Measurements from ENCODE around the gene MCF2. TPM values are rescaled to one million over a fixed set of nuclear protein-coding genes. Genes with fewer than 3 reads are reported as not detected.
A peak's percentile ranks its signal among the peaks of the same experiment; 100 is the strongest.

MCF2 gene
- polyA plus RNA-seq, 1 donor from 2014 or later = 16.0 TPM

DNA sequence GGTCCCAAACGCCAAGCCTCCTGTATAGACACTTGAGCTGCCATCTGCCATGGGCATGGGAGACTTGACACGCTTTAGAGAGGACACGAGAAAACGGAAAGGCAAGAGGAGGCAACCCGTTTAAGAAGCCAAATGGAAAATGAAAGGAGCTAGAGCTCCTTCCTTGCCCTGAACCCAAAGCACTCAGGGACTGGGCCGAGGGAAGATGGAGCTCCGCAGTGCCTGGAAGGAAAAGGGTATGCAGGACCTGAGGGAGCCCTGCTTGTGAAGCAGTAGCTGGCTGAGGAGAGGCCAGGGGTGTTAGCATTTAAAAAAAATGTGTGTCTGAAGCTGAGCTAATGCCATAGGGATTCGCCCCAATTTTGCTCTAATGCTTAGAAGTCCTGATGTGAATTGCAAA lies 15.1 kb downstream of the MCF2 start:
- no peaks in the 10 kb centered on the region for H3K9me3 ChIP-seq (ENCODE audit: low read length)
- no peak overlapping the region for H3K27ac ChIP-seq (ENCODE audit: low read length)
- no peak overlapping the region for H2AFZ ChIP-seq (ENCODE audit: low read depth, low read length)
- TF ChIP-seq MXI1 (conservative IDR thresholded peaks at IDR 0.05; ENCODE audit: poor library complexity, severe bottlenecking) = no peak
- H3K4me2 ChIP-seq (ENCODE audit: low read length) = no peak overlapping the region
- peaks cover 22% of the 10 kb centered on the region for H3K27me3 ChIP-seq (ENCODE audit: insufficient read depth, low read depth, low read length)
- H3K9ac ChIP-seq (ENCODE audit: low read length) = no peak overlapping the region
- H3K4me3 ChIP-seq (ENCODE audit: low read length) = no peak overlapping the region
- no peaks in the 10 kb centered on the region for H3K79me2 ChIP-seq (replicated peaks; ENCODE audit: insufficient read depth, low read length)
- no peaks in the 10 kb centered on the region for H3K9me2 ChIP-seq (ENCODE audit: insufficient read depth, low read length)
- no peaks in the 10 kb centered on the region for H4K20me1 ChIP-seq (ENCODE audit: insufficient read depth)
- H3F3A ChIP-seq (ENCODE audit: insufficient read depth, low read length, poor library complexity, severe bottlenecking) = no peaks in the 10 kb centered on the region
- H3K36me3 ChIP-seq (ENCODE audit: insufficient read depth, low read length) = no peaks in the 10 kb centered on the region

DNA sequence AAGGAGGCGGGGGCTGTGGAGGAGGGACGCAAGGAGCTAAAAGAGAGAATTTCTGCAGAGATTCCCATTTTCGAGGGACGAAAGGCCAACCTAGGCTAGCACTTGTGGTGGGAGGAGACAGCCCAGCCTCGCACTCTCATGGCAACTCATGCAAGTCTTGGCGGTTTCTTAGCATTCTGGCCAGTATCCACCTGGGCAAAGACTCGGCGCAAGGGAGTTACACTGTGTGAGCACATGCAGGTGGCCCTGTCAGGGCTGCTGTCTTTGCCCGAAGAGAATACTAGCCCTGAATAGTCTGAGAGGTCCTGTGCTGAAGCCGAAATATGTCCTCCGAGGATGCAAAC lies 15.5 kb downstream of the MCF2 start:
- TF ChIP-seq SMC3 (conservative IDR thresholded peaks at IDR 0.05; ENCODE audit: poor library complexity) = no peak
- no peak for TF ChIP-seq MXI1 (conservative IDR thresholded peaks at IDR 0.05; ENCODE audit: poor library complexity, severe bottlenecking)
- TF ChIP-seq POLR2AphosphoS5 (IDR thresholded peaks at IDR 0.05) = no peak
- no peak for TF ChIP-seq EP300 (conservative IDR thresholded peaks at IDR 0.05; ENCODE audit: poor library complexity, severe bottlenecking)
- Histone ChIP-seq H3K9me3 (ENCODE audit: low read length) (no peaks in the 10 kb centered on the region), H3F3A (ENCODE audit: insufficient read depth, low read length, poor library complexity, severe bottlenecking) (no peaks in the 10 kb centered on the region), H3K36me3 (ENCODE audit: insufficient read depth, low read length) (no peaks in the 10 kb centered on the region), H4K20me1 (ENCODE audit: insufficient read depth) (no peaks in the 10 kb centered on the region), H3K4me2 (ENCODE audit: low read length) (no peak overlapping the region), H2AFZ (ENCODE audit: low read depth, low read length) (no peak overlapping the region), H3K9me2 (ENCODE audit: insufficient read depth, low read length) (no peaks in the 10 kb centered on the region), H3K27me3 (ENCODE audit: insufficient read depth, low read depth, low read length) (peaks cover 22% of the 10 kb centered on the region), H3K4me3 (ENCODE audit: low read length) (peak overlapping the region; percentile 59), H3K9ac (ENCODE audit: low read length) (no peak overlapping the region), H3K27ac (ENCODE audit: low read length) (no peak overlapping the region), H3K79me2 (replicated peaks; ENCODE audit: insufficient read depth, low read length) (no peaks in the 10 kb centered on the region)

DNA sequence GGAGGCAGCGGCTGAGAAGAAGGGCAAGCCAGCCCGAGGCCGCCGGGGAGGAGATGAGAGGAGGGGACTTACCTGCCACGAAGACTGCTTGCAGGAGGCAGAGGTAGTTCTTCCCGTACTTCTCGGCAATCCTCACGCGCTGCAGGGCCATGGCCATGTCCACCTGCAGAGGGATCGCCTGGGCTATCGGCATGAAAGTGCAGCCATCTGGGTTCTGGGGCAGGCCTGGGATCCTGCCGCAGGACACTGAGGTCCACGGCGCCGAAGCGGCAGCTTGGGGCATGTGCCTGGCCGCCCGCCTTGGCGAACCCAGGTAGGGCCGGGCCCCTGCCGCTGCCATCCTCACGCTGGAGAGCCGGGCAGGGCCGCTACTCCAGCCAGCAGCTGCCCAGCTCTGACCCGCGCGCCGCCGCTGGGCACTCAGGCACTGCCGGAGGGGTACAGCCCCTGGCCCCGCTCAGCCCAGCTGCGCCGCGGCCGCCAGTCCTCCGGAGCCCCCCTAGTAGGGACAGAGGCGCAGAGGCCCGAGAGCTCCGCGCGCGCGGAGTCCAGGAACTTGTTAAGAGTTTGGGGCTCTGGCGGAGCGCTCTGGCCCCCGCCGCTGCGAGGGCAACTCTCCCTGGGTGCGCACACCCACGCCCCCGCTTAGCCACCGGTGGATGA lies 16.0 kb downstream of the MCF2 start:
- H4K20me1 ChIP-seq (ENCODE audit: insufficient read depth) = no peaks in the 10 kb centered on the region
- H3K9me3 ChIP-seq (ENCODE audit: low read length) = no peaks in the 10 kb centered on the region
- no peaks in the 10 kb centered on the region for H3F3A ChIP-seq (ENCODE audit: insufficient read depth, low read length, poor library complexity, severe bottlenecking)
- no peak overlapping the region for H3K4me2 ChIP-seq (ENCODE audit: low read length)
- H2AFZ ChIP-seq (ENCODE audit: low read depth, low read length) = no peak overlapping the region
- H3K4me3 ChIP-seq (ENCODE audit: low read length) = peak overlapping the region; percentile 59
- TF ChIP-seq TAF1 (IDR thresholded peaks at IDR 0.05; ENCODE audit: low read depth) = no peak
- TF ChIP-seq EP300 (conservative IDR thresholded peaks at IDR 0.05; ENCODE audit: poor library complexity, severe bottlenecking) = no peak
- no peak for TF ChIP-seq MXI1 (conservative IDR thresholded peaks at IDR 0.05; ENCODE audit: poor library complexity, severe bottlenecking)
- TF ChIP-seq, protein P1, sequence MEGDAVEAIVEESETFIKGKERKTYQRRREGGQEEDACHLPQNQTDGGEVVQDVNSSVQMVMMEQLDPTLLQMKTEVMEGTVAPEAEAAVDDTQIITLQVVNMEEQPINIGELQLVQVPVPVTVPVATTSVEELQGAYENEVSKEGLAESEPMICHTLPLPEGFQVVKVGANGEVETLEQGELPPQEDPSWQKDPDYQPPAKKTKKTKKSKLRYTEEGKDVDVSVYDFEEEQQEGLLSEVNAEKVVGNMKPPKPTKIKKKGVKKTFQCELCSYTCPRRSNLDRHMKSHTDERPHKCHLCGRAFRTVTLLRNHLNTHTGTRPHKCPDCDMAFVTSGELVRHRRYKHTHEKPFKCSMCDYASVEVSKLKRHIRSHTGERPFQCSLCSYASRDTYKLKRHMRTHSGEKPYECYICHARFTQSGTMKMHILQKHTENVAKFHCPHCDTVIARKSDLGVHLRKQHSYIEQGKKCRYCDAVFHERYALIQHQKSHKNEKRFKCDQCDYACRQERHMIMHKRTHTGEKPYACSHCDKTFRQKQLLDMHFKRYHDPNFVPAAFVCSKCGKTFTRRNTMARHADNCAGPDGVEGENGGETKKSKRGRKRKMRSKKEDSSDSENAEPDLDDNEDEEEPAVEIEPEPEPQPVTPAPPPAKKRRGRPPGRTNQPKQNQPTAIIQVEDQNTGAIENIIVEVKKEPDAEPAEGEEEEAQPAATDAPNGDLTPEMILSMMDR (IDR thresholded peaks at IDR 0.05; ENCODE audit: poor library complexity, severe bottlenecking) = no peak
- TF ChIP-seq REST (IDR thresholded peaks at IDR 0.05; ENCODE audit: borderline replicate concordance) = no peak
- TF ChIP-seq RAD21 (conservative IDR thresholded peaks at IDR 0.05) = no peak
- TF ChIP-seq POLR2AphosphoS5 (IDR thresholded peaks at IDR 0.05) = no peak
- TF ChIP-seq SMC3 (conservative IDR thresholded peaks at IDR 0.05; ENCODE audit: poor library complexity) = no peak
- no peak for TF ChIP-seq EZH2 (IDR thresholded peaks at IDR 0.05; ENCODE audit: borderline replicate concordance, insufficient read depth, low read length, poor library complexity, severe bottlenecking)
- no peaks in the 10 kb centered on the region for H3K36me3 ChIP-seq (ENCODE audit: insufficient read depth, low read length)
- no peaks in the 10 kb centered on the region for H3K79me2 ChIP-seq (replicated peaks; ENCODE audit: insufficient read depth, low read length)
- H3K9me2 ChIP-seq (ENCODE audit: insufficient read depth, low read length) = no peaks in the 10 kb centered on the region
- no peak overlapping the region for H3K27ac ChIP-seq (ENCODE audit: low read length)
- H3K27me3 ChIP-seq (ENCODE audit: insufficient read depth, low read depth, low read length) = peaks cover 22% of the 10 kb centered on the region
- no peak overlapping the region for H3K9ac ChIP-seq (ENCODE audit: low read length)
